Mesodermal cell (in vitro differentiated cells): ENCODE measurements around the gene ATP6V0A1. TPM values are rescaled to one million over a fixed set of nuclear protein-coding genes. Genes with fewer than 3 reads are reported as not detected.
"Not testable (repeated sequence)": the region's sequence is repeated elsewhere in the genome, so short reads cannot be mapped to it uniquely, and the experiment has no call there.

Experiments used
- H3K27ac ChIP-seq: 2 replicates; pipeline ENCODE4 v1.7.0; 2013; ENCODE audit warnings: mild to moderate bottlenecking, low read depth, low read length, moderate library complexity; ENCODE audit not compliant: severe bottlenecking
- H3K36me3 ChIP-seq: 2 replicates; pipeline ENCODE4 v1.7.1; 2013; ENCODE audit warnings: mild to moderate bottlenecking, low read length, moderate library complexity; ENCODE audit not compliant: control insufficient read depth, insufficient read depth
- H3K4me1 ChIP-seq: one replicate; pipeline ENCODE4 v1.7.1; 2013; ENCODE audit warnings: mild to moderate bottlenecking, low read length; ENCODE audit not compliant: insufficient read depth, control insufficient read depth, poor library complexity, severe bottlenecking
- H3K4me3 ChIP-seq: 2 replicates; pipeline ENCODE4 v1.7.0; 2013; ENCODE audit warnings: low read length, control low read depth, mild to moderate bottlenecking; ENCODE audit not compliant: insufficient read depth, poor library complexity, severe bottlenecking; ENCODE audit errors: extremely low read depth
- H3K9me3 ChIP-seq: 2 replicates; pipeline ENCODE4 v1.7.1; 2013; ENCODE audit warnings: mild to moderate bottlenecking, low read length, moderate library complexity; ENCODE audit not compliant: control insufficient read depth
- WGBS, 2 experiments: methylation state at CpG; one replicate each; pipeline ENCODE4 v1.1.5; 2013; ENCODE audit warnings: missing lambda C conversion rate in 2 of 2; ENCODE audit not compliant: insufficient coverage in 2 of 2; 5-methylcytosine and 5-hydroxymethylcytosine counted together
- polyA plus RNA-seq, 2 experiments: library from polyadenylated mRNA; stranded (reverse); fragments of 50-300 nt; gene quantifications; one replicate each; pipeline ENCODE4 v1.2.3, GENCODE V29; 2013

Gene ATP6V0A1
- 32.3 TPM for polyA plus RNA-seq (2013, experiment 1 of 2)
- polyA plus RNA-seq (2013, experiment 2 of 2), result 23.9 TPM

- H3K4me3 ChIP-seq, result peak within 1 kb of the TSS; percentile 84
- WGBS, 2 experiments, result 1 to 2% methylated on average over 21 to 29 of the region's 45 CpGs
- peaks cover 10% of the 10 kb centered on the region for H3K4me1 ChIP-seq
- H3K36me3 ChIP-seq, result peaks cover 23% of the 10 kb centered on the region
- H3K27ac ChIP-seq, result peak within 1 kb of the TSS; percentile 64
- no peaks in the 10 kb centered on the region for H3K9me3 ChIP-seq
Measured at GRCh38 chr17:42458497-42459255, at the start of gene ATP6V0A1. Gene ATP6V0A1, plus strand, starts transcription at chr17:42458878. Its CDS starts 2,017 bp downstream, at chr17:42460895.

DNA sequence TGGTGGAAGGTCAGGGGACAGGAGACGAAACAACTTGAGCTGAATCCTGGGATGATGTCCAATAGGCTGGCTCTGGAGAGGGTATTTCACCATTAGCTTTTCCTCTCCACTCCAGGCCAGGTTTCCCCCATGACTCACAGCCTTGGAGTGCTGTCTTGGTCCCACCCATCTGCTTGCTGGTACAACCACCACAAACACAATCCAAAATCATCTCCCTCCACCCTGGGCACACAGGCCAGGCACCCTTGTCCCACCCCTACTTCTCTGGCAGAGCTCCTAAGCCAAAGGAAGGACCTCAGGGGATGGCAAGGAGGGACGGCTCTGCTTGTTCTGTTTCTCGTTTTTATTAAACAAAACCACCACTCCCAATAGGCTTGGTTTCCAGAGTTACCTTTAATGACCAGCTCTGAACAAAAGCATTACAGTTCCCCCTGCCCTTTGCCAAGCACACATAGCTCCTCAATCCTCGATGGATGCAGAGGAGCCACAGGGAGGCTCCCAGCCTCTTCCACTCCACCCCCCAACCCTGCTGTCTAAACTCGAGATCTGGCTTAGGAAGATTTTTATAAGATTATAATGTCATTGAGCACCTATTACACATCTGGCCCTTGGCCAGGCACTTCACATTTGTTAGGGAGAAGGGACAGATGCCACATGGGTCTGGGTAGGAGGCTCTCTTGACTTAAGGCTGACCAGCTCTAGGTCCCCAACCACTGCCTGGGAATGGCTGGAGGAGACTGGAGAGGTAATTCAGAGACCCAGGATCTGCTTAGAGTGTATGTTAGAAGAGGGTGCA lies 49.0 kb upstream of the ATP6V0A1 start:
- Histone ChIP-seq H3K27ac (peak overlapping the region; percentile 52), H3K9me3 (no peaks in the 10 kb centered on the region), H3K4me3 (no peak overlapping the region), H3K4me1 (peaks cover 43% of the 10 kb centered on the region), H3K36me3 (peaks cover 33% of the 10 kb centered on the region)
- WGBS, 2 experiments, result 86 to 100% methylated on average over 1 to 3 of the region's 5 CpGs

- 86 to 100% methylated on average over 1 to 5 of the region's 5 CpGs for WGBS, 2 experiments
- Histone ChIP-seq H3K9me3 (no peaks in the 10 kb centered on the region), H3K4me1 (peaks cover 43% of the 10 kb centered on the region), H3K27ac (no peak overlapping the region), H3K36me3 (peaks cover 31% of the 10 kb centered on the region), H3K4me3 (no peak overlapping the region)
Measured at GRCh38 chr17:42410319-42410685, 48.4 kb upstream of the ATP6V0A1 start.

DNA sequence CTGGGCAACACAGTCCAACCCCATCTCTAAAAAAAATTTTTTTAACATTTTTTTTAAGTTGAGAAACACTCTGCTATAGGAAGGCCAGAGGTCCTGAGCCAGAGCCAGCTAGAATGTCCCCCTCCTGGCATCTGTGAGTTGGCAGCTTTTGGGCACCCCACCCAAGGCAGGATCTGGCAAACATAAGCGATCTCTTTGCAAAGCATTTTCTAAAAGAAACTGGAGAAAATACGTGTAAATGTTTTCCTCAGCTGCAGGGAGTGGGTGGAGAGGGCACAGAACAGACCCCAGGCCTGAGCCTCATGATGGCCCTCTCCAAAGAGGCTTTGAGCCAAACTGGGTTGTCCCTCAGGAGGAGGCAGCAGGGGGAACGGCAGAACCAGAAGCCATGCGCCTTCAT lies 47.3 kb upstream of the ATP6V0A1 start:
- H3K27ac ChIP-seq, result no peak overlapping the region
- H3K9me3 ChIP-seq, result no peaks in the 10 kb centered on the region

GRCh38 chr17:42411905-42412679 lies 46.6 kb upstream of the ATP6V0A1 start:
- H3K4me1 ChIP-seq, result peaks cover 40% of the 10 kb centered on the region
- H3K36me3 ChIP-seq, result peaks cover 35% of the 10 kb centered on the region
- H3K4me3 ChIP-seq, result no peak overlapping the region
- WGBS, 2 experiments, result 97 to 98% methylated on average over 10 of the region's 11 CpGs
- no peaks in the 10 kb centered on the region for H3K9me3 ChIP-seq
- H3K27ac ChIP-seq, result no peak overlapping the region

More for the DNA sequence above, 47.3 kb upstream of the ATP6V0A1 start:
- Histone ChIP-seq H3K4me3 (no peak overlapping the region), H3K4me1 (peaks cover 46% of the 10 kb centered on the region), H3K36me3 (peaks cover 28% of the 10 kb centered on the region)
- WGBS, 2 experiments, result 95 to 100% methylated on average over 2 of the region's 4 CpGs

- WGBS, 2 experiments, result 88 to 100% methylated on average over 2 to 3 of the region's 3 CpGs
- H3K9me3 ChIP-seq, result no peaks in the 10 kb centered on the region
- H3K4me3 ChIP-seq, result no peak overlapping the region
- no peak overlapping the region for H3K27ac ChIP-seq
- peaks cover 43% of the 10 kb centered on the region for H3K36me3 ChIP-seq
- peaks cover 26% of the 10 kb centered on the region for H3K4me1 ChIP-seq
Measured at GRCh38 chr17:42413464-42414040, 45.1 kb upstream of the ATP6V0A1 start.

DNA sequence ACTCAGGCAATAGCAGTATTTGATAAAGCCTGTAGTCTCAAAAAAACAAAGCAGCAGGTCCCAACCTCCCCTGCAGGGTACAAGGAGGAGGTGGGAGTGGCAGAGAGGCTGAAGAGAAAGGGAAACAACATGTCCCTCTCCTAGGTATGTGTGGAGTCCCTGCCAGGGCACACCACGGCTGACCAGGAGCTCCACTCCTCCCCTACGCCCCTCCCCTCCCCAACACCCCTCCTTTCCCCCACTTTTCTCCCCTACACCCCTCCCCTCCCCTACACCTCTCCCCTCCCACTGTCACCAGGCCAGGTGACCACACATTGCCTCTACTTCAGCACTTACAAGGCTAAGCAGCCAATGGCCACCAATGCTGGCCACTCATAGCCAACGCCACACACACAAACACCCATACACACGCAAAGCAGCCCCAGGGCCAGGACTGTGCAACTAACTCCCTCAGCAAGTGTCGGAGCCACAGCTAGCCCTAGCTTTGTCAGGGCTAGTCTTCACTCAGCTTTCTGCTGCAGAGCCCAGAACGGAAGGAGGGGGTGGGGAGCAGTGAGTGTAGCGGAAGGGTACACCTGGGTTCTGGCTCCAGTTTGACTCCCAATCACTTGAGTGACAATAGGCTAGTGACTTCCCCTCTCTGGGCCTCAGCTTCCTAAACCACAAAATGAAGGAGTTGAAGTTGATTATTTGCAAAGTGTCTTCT lies 43.8 kb upstream of the ATP6V0A1 start:
- peaks cover 25% of the 10 kb centered on the region for H3K4me1 ChIP-seq
- H3K36me3 ChIP-seq, result peaks cover 43% of the 10 kb centered on the region
- WGBS, 2 experiments, result 83 to 100% methylated on average over 3 of the region's 7 CpGs
- H3K27ac ChIP-seq, result no peak overlapping the region
- H3K4me3 ChIP-seq, result no peak overlapping the region
- H3K9me3 ChIP-seq, result no peaks in the 10 kb centered on the region

- not testable (repeated sequence) for H3K27ac ChIP-seq, H3K4me3 ChIP-seq, H3K9me3 ChIP-seq
- Histone ChIP-seq H3K4me1 (peaks cover 24% of the 10 kb centered on the region), H3K36me3 (peaks cover 30% of the 10 kb centered on the region)
- 88% methylated on average over 1 of the region's 5 CpGs; no CpG with 5 or more reads in 1 of the 2 experiments for WGBS, 2 experiments
Measured at GRCh38 chr17:42417981-42418380, 40.7 kb upstream of the ATP6V0A1 start.

GRCh38 chr17:42421136-42421506 lies 37.6 kb upstream of the ATP6V0A1 start:
- Histone ChIP-seq H3K4me1 (peaks cover 20% of the 10 kb centered on the region), H3K27ac (peak overlapping the region; percentile 89), H3K9me3 (no peaks in the 10 kb centered on the region), H3K4me3 (peak overlapping the region; percentile 95), H3K36me3 (peaks cover 18% of the 10 kb centered on the region)
- WGBS, 2 experiments, result no CpG with 5 or more reads among the region's 6 CpGs
